GOT3 (cell line): Measurements from ENCODE around the gene COL27A1.
"Not testable (repeated sequence)": the region's sequence is repeated elsewhere in the genome, so short reads cannot be mapped to it uniquely, and the experiment has no call there.

ENCODE experiments used
- DNase-seq: peaks from one replicate; lab custom pipeline; 2025; ENCODE audit warnings: mixed read lengths; lab: John Stamatoyannopoulos, UW

The COL27A1 gene

GRCh38 chr9:114185570-114186490 is 30.5 kb downstream of the COL27A1 start:
- no peak for DNase-seq

DNA sequence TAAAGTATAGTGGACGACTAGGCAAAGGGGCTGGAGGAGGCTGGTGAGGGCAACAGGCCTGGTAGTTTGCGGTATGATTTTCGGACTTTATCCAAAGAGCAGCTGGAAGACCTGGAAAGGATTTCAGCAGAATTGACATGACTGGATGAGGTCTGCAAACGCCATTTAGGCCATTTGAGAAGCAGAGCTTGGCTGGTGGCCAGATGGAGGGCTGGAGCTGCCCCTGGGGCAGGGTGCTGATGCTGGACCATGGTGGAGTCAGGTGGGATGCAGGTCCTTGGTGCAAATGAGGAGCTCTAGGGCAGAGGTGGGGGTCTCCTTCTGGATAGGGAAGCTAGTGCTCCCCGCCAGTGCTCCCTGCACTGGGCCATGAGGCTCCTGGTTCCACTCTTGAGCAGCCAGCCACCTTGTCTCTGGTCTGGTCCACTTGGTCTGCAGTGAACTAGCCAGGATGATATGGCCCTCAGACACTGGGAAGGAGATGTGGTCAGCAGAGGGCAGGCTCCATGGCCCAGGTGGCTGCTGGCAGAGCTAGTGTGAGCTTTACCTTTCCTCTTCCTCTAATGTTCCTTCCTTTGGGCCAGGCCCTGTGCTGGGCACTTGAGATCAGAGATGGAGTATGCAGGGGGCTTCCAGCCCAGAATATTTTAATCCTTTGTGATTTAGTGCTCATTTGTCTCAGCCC is 31.4 kb downstream of the COL27A1 start:
- no peak for DNase-seq

GRCh38 chr9:114187827-114188226 is 32.5 kb downstream of the COL27A1 start:
- DNase-seq: no peak

DNA sequence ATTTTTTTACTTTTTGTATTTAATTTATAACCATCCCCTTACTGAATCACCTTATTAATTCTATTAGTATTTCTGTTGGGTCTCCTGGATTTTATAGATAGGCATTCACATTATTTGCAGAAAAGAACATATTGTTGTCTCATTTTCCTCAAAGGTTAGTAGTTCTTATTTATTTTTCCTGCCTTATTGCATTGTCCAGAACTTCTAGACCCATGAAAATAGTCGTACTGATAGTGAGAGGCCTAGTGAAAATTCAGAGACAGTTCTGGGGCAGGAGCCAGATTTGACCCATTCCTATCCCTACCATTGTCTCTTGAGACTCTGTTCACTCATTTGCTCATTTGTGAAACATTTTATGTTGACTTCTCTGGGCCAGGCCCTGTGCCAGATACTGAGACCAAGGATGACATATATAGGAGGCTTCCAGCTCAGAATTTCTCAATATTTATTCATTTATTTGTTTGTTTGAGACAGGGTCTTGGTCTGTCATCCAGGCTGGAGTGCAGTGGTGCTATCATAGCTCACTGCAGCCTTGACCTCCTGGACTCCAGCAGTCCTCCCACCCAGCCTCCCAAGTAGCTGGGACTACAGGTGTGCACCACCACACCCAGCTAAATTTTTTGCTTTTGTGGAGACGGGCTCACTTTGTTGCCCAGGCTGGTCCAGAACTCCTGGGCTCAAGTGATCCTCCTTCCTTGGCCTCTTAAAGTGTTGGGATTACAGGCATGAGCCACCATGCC is 34.7 kb downstream of the COL27A1 start:
- DNase-seq: no peak

- no peak for DNase-seq
Measured at GRCh38 chr9:114190563-114190905, 35.2 kb downstream of the COL27A1 start.

GRCh38 chr9:114191402-114191801 is 36.1 kb downstream of the COL27A1 start:
- DNase-seq: not testable (repeated sequence)

- DNase-seq: no peak
Measured at GRCh38 chr9:114192539-114192938, 37.2 kb downstream of the COL27A1 start.

- no peak for DNase-seq
Measured at GRCh38 chr9:114193090-114193489, 37.8 kb downstream of the COL27A1 start.

GRCh38 chr9:114196117-114196516 is 40.8 kb downstream of the COL27A1 start:
- DNase-seq: no peak

- no peak for DNase-seq
Measured at GRCh38 chr9:114196979-114197622, 41.8 kb downstream of the COL27A1 start.

- DNase-seq: no peak
Measured at GRCh38 chr9:114198249-114199040, 43.1 kb downstream of the COL27A1 start.

GRCh38 chr9:114200721-114201300 is 45.5 kb downstream of the COL27A1 start:
- DNase-seq: no peak

GRCh38 chr9:114202396-114202795 is 47.1 kb downstream of the COL27A1 start:
- no peak for DNase-seq

DNA sequence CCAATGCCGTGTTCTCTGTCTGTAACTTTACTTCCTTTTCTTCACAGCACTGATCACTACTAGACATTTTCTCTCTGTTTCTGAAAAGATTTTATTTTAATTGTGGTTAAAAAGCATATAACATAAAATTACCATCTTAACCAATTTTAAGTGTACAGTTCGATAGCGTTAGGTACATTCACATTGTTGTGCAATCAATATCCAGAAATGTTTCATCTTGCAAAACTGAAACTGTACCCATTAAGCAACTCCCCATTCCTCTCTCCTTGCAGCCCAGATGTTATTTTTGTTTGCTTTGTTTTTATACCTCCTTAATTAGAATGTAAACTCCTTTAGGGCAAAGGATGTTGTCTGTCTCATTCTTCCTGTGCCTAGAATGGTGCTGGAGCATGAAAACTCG is 47.5 kb downstream of the COL27A1 start:
- no peak for DNase-seq

DNA sequence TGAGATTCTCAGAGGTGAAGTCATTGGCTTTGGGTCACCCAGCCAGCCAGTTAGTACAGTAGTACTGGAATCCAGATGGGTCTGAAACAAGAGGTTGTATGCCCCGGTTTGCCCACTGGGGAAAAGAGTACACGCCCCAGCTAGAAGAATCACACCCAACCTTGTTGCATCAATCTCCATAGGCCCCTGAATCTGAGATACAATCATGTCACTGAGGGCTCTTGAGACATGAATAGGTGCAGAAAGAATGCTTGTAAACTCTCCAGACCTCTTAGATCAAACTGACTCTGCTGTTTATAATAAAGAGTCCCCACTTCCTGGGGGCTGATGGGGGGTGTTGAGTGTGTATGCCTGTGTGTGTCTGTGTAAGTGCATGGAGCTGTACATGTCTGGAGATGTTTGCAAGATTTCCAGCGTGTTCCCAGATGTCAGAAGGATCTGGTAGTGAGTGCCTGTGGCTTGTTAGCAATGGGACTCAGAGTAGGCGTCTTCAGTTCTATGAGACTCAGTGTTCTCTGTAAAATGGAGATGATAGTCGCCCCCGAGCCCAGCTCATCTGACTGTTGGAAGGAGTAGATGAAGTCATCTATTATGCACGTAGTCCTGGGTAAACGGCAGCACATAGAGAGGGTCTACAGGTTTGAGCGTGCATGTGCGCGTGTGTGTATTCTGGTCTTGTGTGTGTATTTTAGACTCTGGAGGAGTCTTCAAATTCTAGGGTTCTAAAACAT is 48.2 kb downstream of the COL27A1 start:
- no peak for DNase-seq

DNA sequence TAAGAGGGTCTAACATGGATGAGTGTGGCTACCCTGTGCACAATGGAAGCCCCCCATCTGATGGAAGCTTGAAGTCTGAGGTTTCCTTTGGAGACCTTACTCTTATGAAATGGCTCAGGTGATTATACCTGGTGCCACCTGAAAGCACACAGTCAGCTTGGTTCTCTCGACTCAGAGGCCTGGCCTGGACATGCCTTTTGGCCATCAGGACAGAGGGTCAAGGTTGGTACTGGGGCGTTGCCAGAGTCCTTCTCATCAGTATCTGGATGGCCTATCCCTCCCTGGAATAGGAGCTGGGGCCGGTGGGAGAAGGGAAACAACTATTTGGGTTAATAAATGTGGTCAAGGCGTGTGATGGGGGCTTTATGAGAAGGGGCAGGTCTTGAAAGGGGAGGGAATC is 48.9 kb downstream of the COL27A1 start:
- DNase-seq: no peak

- DNase-seq: no peak
Measured at GRCh38 chr9:114205171-114206015, 50.1 kb downstream of the COL27A1 start.

DNA sequence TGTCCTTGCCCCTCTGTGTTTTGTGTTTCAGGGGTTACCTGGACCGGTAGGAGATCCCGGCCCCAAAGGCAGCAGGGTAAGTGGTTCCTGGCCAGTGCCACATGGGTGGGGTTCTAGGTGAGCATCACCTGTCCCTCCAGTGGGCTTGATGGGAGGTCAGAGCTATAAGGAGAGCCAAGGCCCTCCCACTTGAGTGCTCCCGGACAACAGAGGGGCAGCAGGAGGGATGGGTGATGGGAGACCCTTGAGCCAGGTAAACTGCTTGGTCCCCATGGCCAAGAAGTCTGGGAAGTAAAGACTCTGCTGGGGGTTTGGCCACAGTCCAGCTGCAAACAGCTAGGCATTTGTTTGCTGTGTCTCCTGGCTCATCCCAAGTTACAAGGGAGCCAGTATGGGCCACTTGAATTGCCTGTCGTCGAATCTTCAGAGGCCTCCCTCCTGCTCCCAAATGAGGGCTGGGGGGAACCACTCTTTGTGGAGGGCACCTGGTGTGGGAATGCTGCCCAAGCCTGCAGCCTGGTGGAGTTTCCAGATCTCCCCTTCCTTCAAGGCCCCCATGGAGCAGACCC is 51.0 kb downstream of the COL27A1 start:
- no peak for DNase-seq
